GM19324 (cell line): ENCODE data around the gene DNASE1L2.

ENCODE experiments used
- ATAC-seq: cut with Tn5 transposase; IDR thresholded peaks from one replicate; pipeline ENCODE4 v1.9.1; 2021; ENCODE audit warnings: mild to moderate bottlenecking, moderate library complexity; ENCODE audit not compliant: unreplicated experiment, low FRiP score

Gene DNASE1L2

DNA sequence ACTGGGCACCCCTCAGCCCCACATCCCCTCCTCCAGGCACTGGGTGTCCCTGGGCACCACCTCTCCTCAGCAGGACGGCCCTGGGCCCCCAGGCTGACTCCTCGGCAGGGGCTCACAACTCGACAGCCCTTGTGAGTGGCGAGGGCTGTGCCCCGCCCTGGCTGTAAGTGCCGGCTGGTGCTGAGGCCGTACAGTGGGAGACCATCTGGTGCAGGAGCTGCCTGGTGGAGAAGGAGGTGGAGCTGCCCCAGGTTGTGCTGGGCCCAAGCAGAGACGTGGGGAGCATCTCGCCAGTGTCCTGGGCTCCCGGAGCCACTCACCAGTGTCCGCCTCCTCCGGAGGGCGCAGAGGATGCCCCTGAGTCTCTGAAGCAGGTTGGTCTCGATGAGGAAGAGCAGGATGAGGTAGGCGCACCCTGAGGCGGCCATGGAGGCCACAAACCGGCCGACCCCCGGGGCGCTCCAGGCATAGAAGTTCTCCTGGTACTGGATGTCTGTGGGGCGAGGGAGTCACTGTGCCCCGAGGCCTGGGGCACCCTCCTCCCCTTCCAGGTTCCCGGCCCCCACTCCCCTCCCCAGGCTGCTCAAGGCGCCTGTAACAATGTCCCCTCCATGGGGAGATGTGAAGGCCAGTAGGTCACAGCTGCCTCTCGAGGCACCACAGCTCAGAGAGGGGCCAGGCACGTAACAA, 46.8 kb downstream of the DNASE1L2 start:
- ATAC-seq: no peak

GRCh38 chr16:2284001-2284770, 47.9 kb downstream of the DNASE1L2 start:
- no peak for ATAC-seq

DNA sequence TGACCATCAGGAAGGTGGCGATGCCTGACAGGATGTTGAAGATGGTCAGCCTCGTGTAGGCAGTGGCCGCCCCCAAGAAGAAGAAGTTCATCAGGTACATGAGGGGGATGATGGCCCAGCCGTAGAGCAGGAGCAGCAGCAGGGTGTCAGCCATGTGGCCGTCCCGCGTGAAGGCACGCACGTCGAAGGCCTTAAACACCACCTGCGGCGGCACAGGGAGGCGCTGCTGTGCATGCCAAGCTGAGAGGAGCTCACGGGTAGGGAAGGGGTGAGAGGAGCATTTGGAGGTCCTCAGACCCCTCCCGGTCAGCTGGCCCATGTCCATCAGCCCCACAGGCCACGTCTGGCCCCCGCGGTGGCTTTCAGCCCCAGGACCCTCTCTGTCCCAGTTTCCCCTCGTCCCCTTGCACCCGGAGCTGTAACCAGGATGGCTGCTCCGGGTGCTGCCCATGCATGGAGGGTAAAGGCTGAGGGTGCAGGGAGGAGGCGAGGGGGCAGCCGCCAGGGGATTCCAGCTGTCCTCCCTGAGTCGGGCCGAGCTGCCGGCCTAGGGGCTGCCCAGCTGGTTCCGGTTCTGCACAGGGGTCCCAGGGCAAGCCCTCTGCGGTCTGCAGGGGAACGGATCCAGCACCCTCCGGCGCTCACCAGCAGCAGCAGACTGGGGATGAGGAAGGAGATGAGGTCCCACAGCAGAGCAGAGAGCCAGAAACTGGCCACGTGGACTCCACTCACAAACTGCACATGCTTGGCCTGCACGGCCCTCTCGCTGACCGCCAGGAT, 48.7 kb downstream of the DNASE1L2 start:
- ATAC-seq: no peak

DNA sequence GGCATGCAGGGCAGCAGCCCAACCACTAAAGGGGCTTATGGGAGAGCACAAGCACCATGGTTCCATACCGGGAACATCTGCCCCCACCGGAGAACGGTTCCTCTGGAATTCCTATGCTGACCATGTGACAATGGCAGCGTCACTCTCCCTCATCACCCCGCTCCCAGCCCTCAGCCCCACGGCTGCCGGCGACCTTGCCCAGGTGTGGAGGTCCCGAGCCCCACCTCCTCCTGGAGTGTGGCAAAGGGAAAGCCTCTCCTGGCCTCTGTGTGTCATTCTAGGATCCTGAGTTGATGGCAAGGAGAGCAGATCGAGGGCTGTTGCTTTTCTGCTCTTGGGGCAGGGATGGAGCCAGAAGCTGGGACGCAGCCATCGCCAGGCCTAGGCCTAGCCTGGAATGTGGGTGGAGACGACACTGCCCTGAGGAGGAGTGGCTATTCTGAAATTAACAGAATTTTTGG, 49.5 kb downstream of the DNASE1L2 start:
- no peak for ATAC-seq

GRCh38 chr16:2286550-2286949, 50.3 kb downstream of the DNASE1L2 start:
- no peak for ATAC-seq

GRCh38 chr16:2287916-2288547, 51.8 kb downstream of the DNASE1L2 start:
- ATAC-seq: no peak
